ENCODE measurements around the gene DNAJC24.

DNA sequence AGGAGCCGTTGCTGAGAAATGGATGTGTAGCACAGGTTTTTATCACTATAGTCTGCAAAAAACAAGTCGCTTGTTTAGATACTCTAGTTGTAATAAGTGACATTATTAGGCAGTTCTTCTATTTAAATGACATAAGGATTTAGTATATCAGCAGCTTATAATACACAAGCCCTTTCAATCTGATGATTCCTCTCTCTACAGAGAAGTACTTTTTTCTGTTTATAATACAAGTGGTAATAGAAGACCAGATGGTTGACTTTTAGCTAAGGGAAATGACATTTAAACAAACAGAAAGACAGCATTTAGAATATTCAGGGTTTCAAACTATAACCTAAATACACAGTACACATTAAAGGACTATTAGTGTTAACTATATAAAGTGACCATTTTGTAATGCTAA lies 79.4 kb downstream of the DNAJC24 start:
- TF ChIP-seq POLR2A (IDR thresholded peaks at IDR 0.05): no peak
- TF ChIP-seq, protein P1, sequence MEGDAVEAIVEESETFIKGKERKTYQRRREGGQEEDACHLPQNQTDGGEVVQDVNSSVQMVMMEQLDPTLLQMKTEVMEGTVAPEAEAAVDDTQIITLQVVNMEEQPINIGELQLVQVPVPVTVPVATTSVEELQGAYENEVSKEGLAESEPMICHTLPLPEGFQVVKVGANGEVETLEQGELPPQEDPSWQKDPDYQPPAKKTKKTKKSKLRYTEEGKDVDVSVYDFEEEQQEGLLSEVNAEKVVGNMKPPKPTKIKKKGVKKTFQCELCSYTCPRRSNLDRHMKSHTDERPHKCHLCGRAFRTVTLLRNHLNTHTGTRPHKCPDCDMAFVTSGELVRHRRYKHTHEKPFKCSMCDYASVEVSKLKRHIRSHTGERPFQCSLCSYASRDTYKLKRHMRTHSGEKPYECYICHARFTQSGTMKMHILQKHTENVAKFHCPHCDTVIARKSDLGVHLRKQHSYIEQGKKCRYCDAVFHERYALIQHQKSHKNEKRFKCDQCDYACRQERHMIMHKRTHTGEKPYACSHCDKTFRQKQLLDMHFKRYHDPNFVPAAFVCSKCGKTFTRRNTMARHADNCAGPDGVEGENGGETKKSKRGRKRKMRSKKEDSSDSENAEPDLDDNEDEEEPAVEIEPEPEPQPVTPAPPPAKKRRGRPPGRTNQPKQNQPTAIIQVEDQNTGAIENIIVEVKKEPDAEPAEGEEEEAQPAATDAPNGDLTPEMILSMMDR (IDR thresholded peaks at IDR 0.05): no peak

Measured in prostate gland (tissue), 2 donors.